GM12878 (cell line): ENCODE measurements around the gene AKAP7.

ENCODE experiments used
- CREB1 ChIP-seq: IDR thresholded peaks from 2 replicates; pipeline ENCODE4 v1.6.1; 2012; ENCODE audit warnings: low read depth, mild to moderate bottlenecking, inconsistent platforms
- PML ChIP-seq: IDR thresholded peaks from 2 replicates; pipeline ENCODE4 v1.6.1; 2012; ENCODE audit warnings: low read length, inconsistent platforms
- POLR2A ChIP-seq: IDR thresholded peaks from 2 replicates; pipeline ENCODE4 v1.6.1; 2011; ENCODE audit warnings: low read depth, mild to moderate bottlenecking, low read length
- RAD51 ChIP-seq: fragments of 450-650 bp; IDR thresholded peaks from 2 replicates; pipeline ENCODE4 v1.6.1; 2016; ENCODE audit warnings: moderate library complexity, mild to moderate bottlenecking, inconsistent platforms
- RCOR1 ChIP-seq: conservative IDR thresholded peaks from 2 replicates; pipeline ENCODE4 v1.6.1; 2012; ENCODE audit warnings: low read depth, low read length, improper control_type of control experiment
- RFX5 ChIP-seq: IDR thresholded peaks from 2 replicates; pipeline ENCODE4 v1.6.1; 2011; ENCODE audit warnings: low read depth, low read length, improper control_type of control experiment
- SMAD5 ChIP-seq: IDR thresholded peaks from 2 replicates; pipeline ENCODE4 v1.6.1; 2016; ENCODE audit warnings: antibody characterized with exemption, low read depth
- TF ChIP-seq, protein P1 (sequence below): IDR thresholded peaks from 2 replicates; pipeline ENCODE4 v1.6.1; 2012; ENCODE audit warnings: low read depth, low read length, improper control_type of control experiment
- TF ChIP-seq, protein P2 (sequence below): fragments of 450-650 bp; IDR thresholded peaks from 2 replicates; pipeline ENCODE4 v1.6.1; 2018; ENCODE audit warnings: borderline replicate concordance, mild to moderate bottlenecking; ENCODE audit not compliant: partially characterized antibody
- TF ChIP-seq, protein P3 (sequence below), 3 experiments: IDR thresholded peaks in 2 of 3; conservative IDR thresholded peaks in 1 of 3; 2 replicates each; pipeline ENCODE4 v1.5.1; 2011; ENCODE audit warnings: low read depth in 3 of 3, low read length in 3 of 3, mild to moderate bottlenecking in 3 of 3, control low read depth in 2 of 3, moderate library complexity in 2 of 3, inconsistent platforms in 1 of 3, mixed read lengths in 1 of 3; ENCODE audit not compliant: control insufficient read depth in 2 of 3, insufficient read depth in 1 of 3; ENCODE audit errors: extremely low read depth in 1 of 3
- TF ChIP-seq, protein P4 (sequence below): IDR thresholded peaks from 2 replicates; pipeline ENCODE4 v1.6.1; 2012; ENCODE audit warnings: low read depth, low read length, improper control_type of control experiment

DNA sequence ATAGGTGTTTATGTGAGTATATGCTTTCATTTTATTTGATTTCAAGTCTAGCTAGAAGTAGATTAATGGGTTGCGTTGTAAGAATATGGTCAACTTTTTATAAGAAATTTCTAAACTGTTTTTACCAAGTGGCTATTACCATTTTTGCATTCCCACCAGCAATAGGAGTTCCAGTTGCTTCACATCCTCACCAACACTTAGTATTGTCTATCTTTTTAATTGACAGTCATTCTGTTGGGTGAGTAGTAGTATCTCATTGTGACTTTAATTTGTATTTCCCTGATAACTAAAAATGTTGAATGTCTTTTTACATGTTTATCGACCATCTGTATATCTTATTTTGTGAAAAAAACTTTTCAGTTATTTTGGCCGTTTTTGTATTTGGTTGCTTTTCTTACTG lies 135.3 kb downstream of the AKAP7 start:
- TF ChIP-seq, protein P1, sequence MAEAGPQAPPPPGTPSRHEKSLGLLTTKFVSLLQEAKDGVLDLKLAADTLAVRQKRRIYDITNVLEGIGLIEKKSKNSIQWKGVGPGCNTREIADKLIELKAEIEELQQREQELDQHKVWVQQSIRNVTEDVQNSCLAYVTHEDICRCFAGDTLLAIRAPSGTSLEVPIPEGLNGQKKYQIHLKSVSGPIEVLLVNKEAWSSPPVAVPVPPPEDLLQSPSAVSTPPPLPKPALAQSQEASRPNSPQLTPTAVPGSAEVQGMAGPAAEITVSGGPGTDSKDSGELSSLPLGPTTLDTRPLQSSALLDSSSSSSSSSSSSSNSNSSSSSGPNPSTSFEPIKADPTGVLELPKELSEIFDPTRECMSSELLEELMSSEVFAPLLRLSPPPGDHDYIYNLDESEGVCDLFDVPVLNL = no peak
- TF ChIP-seq POLR2A (no peak), RCOR1 (no peak), CREB1 (no peak), SMAD5 (no peak), PML (no peak), RAD51 (no peak), RFX5 (no peak)
- TF ChIP-seq, protein P2, sequence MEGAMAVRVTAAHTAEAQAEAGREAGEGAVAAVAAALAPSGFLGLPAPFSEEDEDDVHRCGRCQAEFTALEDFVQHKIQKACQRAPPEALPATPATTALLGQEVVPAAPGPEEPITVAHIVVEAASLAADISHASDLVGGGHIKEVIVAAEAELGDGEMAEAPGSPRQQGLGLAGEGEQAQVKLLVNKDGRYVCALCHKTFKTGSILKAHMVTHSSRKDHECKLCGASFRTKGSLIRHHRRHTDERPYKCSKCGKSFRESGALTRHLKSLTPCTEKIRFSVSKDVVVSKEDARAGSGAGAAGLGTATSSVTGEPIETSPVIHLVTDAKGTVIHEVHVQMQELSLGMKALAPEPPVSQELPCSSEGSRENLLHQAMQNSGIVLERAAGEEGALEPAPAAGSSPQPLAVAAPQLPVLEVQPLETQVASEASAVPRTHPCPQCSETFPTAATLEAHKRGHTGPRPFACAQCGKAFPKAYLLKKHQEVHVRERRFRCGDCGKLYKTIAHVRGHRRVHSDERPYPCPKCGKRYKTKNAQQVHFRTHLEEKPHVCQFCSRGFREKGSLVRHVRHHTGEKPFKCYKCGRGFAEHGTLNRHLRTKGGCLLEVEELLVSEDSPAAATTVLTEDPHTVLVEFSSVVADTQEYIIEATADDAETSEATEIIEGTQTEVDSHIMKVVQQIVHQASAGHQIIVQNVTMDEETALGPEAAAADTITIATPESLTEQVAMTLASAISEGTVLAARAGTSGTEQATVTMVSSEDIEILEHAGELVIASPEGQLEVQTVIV = no peak
- TF ChIP-seq, protein P3, sequence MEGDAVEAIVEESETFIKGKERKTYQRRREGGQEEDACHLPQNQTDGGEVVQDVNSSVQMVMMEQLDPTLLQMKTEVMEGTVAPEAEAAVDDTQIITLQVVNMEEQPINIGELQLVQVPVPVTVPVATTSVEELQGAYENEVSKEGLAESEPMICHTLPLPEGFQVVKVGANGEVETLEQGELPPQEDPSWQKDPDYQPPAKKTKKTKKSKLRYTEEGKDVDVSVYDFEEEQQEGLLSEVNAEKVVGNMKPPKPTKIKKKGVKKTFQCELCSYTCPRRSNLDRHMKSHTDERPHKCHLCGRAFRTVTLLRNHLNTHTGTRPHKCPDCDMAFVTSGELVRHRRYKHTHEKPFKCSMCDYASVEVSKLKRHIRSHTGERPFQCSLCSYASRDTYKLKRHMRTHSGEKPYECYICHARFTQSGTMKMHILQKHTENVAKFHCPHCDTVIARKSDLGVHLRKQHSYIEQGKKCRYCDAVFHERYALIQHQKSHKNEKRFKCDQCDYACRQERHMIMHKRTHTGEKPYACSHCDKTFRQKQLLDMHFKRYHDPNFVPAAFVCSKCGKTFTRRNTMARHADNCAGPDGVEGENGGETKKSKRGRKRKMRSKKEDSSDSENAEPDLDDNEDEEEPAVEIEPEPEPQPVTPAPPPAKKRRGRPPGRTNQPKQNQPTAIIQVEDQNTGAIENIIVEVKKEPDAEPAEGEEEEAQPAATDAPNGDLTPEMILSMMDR (IDR thresholded peaks at IDR 0.05 in 2 of 3, conservative IDR thresholded peaks at IDR 0.05 in 1 of 3; ENCODE audit: control insufficient read depth in 2 of 3, extremely low read depth in 1 of 3, insufficient read depth in 1 of 3, low read depth in 3 of 3, low read length in 3 of 3) = no peak
- TF ChIP-seq, protein P4, sequence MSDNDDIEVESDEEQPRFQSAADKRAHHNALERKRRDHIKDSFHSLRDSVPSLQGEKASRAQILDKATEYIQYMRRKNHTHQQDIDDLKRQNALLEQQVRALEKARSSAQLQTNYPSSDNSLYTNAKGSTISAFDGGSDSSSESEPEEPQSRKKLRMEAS = no peak
